GM20000 (cell line): Measurements from ENCODE around the gene TGFBRAP1.

Experiments used
- DNase-seq: peaks from one replicate; pipeline ENCODE4 v3.0.0; 2012; ENCODE audit warnings: low spot score
- CTCF ChIP-seq: IDR thresholded peaks from 2 replicates; pipeline ENCODE4 v1.5.1; 2012; ENCODE audit warnings: mild to moderate bottlenecking, control low read depth; ENCODE audit errors: extremely low read depth, missing control alignments

The TGFBRAP1 gene

GRCh38 chr2:105339414-105339813 is 9.9 kb upstream of the TGFBRAP1 start:
- no peak for TF ChIP-seq CTCF
- no peak for DNase-seq

DNA sequence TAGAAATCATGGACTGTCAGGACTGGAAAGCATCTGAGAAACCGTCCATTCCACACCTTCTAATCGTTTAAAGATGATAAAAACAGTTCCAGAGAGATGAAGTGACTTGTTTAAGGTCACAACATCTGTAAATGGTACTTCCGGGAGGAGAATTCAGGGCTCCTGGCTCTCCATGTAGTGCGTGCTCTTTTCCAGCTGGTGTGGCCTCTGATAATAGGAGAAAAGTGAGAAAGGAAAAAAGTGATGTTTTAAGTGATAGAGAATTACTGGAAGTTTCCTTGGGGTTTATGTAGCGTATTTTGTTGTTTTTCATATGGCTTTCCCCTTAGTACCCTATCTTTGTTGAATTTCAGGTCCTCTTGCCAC is 8.5 kb upstream of the TGFBRAP1 start:
- no peak for TF ChIP-seq CTCF
- no peak for DNase-seq

DNA sequence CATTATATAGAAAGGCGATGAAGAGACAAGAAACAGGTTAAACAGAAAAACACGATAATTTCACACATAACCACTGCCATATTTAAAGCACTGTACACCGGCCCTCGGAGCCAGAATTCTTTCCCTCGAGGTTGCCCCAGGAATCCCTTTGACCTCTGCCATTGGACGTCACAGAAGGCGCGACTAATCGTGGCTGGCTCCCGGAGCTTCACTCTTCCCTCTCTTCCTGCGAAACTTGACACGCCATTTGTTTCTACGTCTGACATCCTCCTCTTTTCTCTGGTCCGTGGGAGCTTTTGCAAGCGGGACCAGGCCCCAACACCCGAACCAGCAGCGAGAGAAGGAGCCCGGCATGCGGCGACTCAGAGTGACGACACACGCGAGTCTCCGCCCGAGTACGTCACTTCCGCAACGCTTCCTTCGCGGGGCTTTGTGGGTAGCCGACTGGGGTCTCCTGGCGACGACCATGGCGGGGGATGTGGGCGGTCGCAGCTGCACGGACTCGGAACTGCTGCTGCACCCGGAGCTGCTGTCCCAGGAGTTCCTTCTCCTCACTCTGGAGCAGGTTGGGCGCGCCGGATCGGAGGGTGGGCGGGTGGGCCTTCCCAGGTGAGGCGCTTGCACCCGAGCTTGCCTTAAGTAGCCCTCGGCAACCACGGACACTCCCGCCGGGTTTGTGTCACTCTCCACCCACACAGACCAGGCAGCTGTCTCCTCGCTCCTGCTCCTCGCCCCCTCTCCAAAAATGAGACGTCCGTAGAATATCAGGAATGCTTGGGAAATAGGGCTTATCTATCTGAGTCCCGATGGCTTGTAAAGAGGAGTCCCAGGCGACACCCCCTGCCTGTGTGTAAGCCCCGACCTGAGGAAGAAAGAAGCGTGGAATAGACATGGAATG is 7.8 kb upstream of the TGFBRAP1 start, which contains the start of gene C2orf49:
Gene C2orf49, plus strand, starts transcription at position 419 of the 898 bp plus-strand sequence. Its CDS starts 48 bp downstream, at position 467.
- no peak for TF ChIP-seq CTCF
- peak; percentile 85 for DNase-seq

DNA sequence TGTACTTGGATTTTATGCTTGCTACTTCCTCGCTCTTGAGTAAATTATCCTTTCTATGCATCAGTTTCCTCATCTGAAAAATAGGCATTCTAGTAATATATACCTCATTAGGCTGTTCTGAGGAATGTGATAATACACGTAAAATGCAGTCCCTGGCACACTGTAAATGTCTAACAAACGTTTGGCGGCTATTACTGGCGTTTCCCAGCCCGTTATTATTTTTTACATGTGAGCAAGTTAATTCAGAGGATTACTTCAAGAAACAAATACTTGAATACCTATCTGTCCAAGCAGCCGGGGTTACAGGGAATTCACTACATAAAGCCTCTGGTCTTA is 7.2 kb upstream of the TGFBRAP1 start:
- DNase-seq = no peak
- no peak for TF ChIP-seq CTCF

- no peak for DNase-seq
- TF ChIP-seq CTCF = no peak
Observed at GRCh38 chr2:105335469-105335868, 5.9 kb upstream of the TGFBRAP1 start.

- no peak for TF ChIP-seq CTCF
- no peak for DNase-seq
Observed at GRCh38 chr2:105334211-105334610, 4.7 kb upstream of the TGFBRAP1 start.

DNA sequence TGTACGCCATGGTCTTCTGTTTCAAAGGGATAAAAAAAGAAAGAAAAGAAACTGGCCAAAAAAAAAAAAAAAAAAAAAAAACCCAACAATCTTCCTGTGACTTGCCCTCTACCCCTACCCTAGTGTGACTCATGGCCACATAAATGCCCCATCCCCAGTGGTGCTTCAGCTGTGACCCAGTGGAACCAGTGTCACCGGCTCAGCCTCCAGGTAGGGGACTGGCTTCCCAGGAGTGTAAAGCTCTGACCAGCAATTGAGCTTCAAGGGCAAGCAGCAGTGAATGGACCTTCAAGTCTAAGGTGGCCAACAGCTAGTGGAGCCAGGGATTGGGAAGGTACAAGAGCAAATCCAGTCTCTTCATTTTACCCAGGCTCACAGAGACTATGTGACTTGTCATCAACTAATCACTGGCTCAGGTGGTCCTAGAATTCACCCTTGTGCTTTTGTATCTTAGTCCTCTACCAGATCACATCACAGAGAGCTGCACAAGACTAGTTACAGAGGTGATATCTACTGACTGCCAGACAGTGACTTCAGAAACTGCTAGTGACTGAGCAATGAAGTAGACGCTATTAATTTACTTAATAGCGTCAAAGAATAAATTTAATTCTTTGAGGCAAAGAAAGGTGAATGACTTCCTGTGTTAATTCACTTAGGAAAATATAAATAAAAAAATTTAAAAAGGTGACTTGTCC is 1.3 kb upstream of the TGFBRAP1 start:
- no peak for DNase-seq
- no peak for TF ChIP-seq CTCF
